PFSK-1 (cell line): Measurements from ENCODE around the gene APBB2.

Source experiments
- FOXP2 ChIP-seq: optimal IDR thresholded peaks from 2 replicates; pipeline ENCODE3; 2011; ENCODE audit warnings: borderline replicate concordance, control low read depth, inconsistent platforms; ENCODE audit not compliant: insufficient read depth; ENCODE audit errors: extremely low read length, extremely low read depth
- POLR2AphosphoS5 ChIP-seq: IDR thresholded peaks from 2 replicates; pipeline ENCODE4 v1.6.1; 2012; ENCODE audit warnings: low read depth, mild to moderate bottlenecking, control low read depth, low read length, moderate library complexity
- SIN3A ChIP-seq: IDR thresholded peaks from 2 replicates; pipeline ENCODE4 v1.6.1; 2012; ENCODE audit warnings: mild to moderate bottlenecking, low read length, moderate library complexity, borderline replicate concordance; ENCODE audit not compliant: insufficient read depth
- TAF1 ChIP-seq: IDR thresholded peaks from 2 replicates; pipeline ENCODE4 v1.6.1; 2012; ENCODE audit warnings: low read length, control low read depth, borderline replicate concordance; ENCODE audit not compliant: insufficient read depth
- TF ChIP-seq, protein P1 (sequence below), 2 experiments: IDR thresholded peaks; 2 replicates each; pipeline versions ENCODE4 v1.6.1 to v1.8.0; 2011 to 2012; ENCODE audit warnings: low read depth in 2 of 2, low read length in 2 of 2, control low read depth in 1 of 2, inconsistent platforms in 1 of 2, mild to moderate bottlenecking in 1 of 2, moderate library complexity in 1 of 2; ENCODE audit not compliant: insufficient read depth in 1 of 2

Gene APBB2

DNA sequence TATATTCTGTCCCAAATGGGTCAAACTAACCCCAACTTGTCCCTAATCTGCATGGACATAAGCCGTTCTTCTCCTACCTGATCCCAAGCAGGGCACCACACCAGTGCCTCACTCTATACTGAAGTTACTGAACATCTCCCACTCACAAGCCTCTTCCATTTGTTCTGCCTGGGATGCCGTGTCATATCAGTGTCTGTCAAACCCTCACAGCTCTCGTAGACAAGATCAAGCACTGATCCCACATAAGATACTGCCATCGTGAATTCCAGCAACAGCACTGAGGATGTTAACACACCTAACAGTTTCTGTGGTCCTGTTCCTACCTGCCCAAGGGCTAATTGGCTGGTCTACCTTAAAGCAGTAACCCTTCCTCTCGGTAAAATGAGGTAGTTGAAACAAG, 162.1 kb downstream of the APBB2 start:
- TF ChIP-seq POLR2AphosphoS5, result no peak
- TF ChIP-seq, protein P1, sequence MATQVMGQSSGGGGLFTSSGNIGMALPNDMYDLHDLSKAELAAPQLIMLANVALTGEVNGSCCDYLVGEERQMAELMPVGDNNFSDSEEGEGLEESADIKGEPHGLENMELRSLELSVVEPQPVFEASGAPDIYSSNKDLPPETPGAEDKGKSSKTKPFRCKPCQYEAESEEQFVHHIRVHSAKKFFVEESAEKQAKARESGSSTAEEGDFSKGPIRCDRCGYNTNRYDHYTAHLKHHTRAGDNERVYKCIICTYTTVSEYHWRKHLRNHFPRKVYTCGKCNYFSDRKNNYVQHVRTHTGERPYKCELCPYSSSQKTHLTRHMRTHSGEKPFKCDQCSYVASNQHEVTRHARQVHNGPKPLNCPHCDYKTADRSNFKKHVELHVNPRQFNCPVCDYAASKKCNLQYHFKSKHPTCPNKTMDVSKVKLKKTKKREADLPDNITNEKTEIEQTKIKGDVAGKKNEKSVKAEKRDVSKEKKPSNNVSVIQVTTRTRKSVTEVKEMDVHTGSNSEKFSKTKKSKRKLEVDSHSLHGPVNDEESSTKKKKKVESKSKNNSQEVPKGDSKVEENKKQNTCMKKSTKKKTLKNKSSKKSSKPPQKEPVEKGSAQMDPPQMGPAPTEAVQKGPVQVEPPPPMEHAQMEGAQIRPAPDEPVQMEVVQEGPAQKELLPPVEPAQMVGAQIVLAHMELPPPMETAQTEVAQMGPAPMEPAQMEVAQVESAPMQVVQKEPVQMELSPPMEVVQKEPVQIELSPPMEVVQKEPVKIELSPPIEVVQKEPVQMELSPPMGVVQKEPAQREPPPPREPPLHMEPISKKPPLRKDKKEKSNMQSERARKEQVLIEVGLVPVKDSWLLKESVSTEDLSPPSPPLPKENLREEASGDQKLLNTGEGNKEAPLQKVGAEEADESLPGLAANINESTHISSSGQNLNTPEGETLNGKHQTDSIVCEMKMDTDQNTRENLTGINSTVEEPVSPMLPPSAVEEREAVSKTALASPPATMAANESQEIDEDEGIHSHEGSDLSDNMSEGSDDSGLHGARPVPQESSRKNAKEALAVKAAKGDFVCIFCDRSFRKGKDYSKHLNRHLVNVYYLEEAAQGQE (IDR thresholded peaks at IDR 0.05; ENCODE audit: insufficient read depth in 1 of 2, low read depth in 2 of 2, low read length in 2 of 2), result no peak
- TF ChIP-seq TAF1, result no peak
- TF ChIP-seq FOXP2, result no peak
- no peak for TF ChIP-seq SIN3A

DNA sequence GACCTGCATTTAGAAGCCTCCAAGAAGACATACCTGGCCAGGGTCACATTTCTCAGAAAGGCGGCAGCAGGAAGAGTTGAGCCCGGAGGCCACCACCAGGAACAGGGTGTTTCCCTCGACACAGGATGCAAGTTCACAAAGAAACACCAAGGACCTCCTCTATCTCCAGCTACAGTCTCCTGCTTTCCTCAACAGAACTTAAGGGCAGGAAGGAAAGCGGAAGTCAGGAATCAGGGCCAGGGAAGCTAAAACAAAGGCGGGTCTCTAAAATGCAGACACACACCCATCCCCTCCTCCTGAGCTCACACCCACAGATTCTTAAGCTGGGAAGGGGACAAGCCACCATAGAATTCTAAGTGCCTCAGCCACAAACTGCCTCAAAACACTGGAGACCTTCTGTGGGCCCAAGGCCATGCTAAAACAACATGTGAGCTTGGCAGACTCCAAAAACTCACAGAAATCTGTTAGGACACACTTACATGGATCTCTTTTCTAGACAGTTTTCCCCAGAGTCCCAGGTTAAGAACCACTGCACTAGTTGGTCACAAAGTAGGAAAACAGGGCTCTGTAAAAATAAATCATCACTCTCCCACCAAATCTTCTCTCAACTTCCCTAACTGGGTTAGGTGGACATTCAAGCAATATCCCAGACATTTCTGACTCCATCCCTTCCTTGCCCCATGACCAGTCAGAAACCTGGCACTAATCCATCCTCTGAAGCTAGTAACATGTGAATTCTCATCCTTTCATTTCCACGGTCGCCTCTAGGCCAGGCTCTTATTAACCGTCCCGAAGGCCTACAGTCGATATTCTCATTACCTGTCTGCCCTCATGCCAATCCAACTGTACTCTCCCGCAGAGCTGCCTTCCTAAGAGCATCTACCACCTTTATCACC, 163.2 kb downstream of the APBB2 start:
- TF ChIP-seq SIN3A, result no peak
- no peak for TF ChIP-seq FOXP2
- no peak for TF ChIP-seq TAF1
- TF ChIP-seq, protein P1 (IDR thresholded peaks at IDR 0.05; ENCODE audit: insufficient read depth in 1 of 2, low read depth in 2 of 2, low read length in 2 of 2), result no peak
- no peak for TF ChIP-seq POLR2AphosphoS5

DNA sequence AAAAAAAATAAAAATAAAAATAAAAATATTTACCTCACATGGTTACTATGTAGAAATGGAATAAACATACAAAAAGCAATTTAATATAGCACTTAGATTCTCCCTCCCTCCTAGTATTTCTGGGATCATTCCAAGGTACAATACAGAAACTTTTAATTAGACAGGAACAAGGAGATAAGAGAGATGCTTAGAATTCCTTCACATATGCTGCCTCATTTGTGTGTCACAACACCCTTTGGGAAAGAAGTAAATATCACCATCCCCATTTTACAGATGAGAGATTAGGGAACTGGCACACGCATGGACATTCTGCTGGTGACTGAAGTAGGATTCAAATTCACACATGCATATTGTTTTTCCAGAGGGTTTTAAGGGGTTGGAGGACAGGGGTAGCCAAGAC, 164.2 kb downstream of the APBB2 start:
- no peak for TF ChIP-seq FOXP2
- TF ChIP-seq, protein P1 (IDR thresholded peaks at IDR 0.05; ENCODE audit: insufficient read depth in 1 of 2, low read depth in 2 of 2, low read length in 2 of 2), result no peak
- TF ChIP-seq TAF1, result no peak
- TF ChIP-seq POLR2AphosphoS5, result no peak
- TF ChIP-seq SIN3A, result no peak

DNA sequence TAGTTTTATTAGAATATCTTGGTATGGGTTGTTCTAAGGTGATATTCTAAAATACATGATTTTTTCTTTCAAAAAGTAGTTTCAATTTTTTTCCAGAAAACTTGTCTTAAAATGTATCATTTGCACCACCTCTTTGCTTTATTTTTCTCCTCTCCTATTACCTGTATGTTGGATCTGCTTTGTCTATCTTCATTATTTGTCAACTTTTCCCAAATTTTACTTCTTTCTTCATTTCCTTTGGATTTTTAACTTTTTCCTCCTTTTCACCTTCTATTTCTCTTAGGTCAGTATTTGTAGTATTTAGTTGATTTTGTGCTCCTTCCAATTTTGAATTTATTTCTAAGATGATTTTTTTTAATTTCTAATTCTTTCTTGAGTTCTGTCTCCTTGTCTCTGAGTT, 169.6 kb downstream of the APBB2 start:
- no peak for TF ChIP-seq SIN3A
- TF ChIP-seq TAF1, result no peak
- TF ChIP-seq POLR2AphosphoS5, result no peak
- no peak for TF ChIP-seq FOXP2
- TF ChIP-seq, protein P1 (IDR thresholded peaks at IDR 0.05; ENCODE audit: insufficient read depth in 1 of 2, low read depth in 2 of 2, low read length in 2 of 2), result no peak
